Ishikawa (cell line): ENCODE results near the gene LRFN4.

Experiments
- CEBPB ChIP-seq: IDR thresholded peaks from 2 replicates; pipeline ENCODE4 v1.6.1; 2012
- RAD21 ChIP-seq: IDR thresholded peaks from 2 replicates; pipeline ENCODE4 v1.6.1; 2012; ENCODE audit warnings: low read depth
- TCF12 ChIP-seq: IDR thresholded peaks from 2 replicates; pipeline ENCODE4 v1.6.1; 2012; ENCODE audit warnings: low read depth

- TF ChIP-seq RAD21 (no peak), CEBPB (no peak), TCF12 (no peak)
Observed at GRCh38 chr11:66910016-66910415, 53.2 kb downstream of the LRFN4 start.
